Neuron (in vitro differentiated cells): Measurements from ENCODE around the gene DCD.
"Not testable (repeated sequence)": the region's sequence is repeated elsewhere in the genome, so short reads cannot be mapped to it uniquely, and the experiment has no call there.

Experiments
- H2AFZ ChIP-seq: one replicate; pipeline ENCODE4 v1.6.1; 2013; ENCODE audit warnings: low read depth, mild to moderate bottlenecking, inconsistent platforms, low read length, moderate library complexity
- H3K27me3 ChIP-seq: one replicate; pipeline ENCODE4 v1.6.1; 2013; ENCODE audit warnings: low read length; ENCODE audit not compliant: insufficient read depth
- H3K36me3 ChIP-seq: one replicate; pipeline ENCODE4 v1.6.1; 2013; ENCODE audit warnings: low read length; ENCODE audit not compliant: insufficient read depth
- H3K4me1 ChIP-seq: one replicate; pipeline ENCODE4 v1.6.1; 2013; ENCODE audit warnings: low read length; ENCODE audit not compliant: insufficient read depth
- H3K4me3 ChIP-seq: 2 replicates; pipeline ENCODE4 v1.5.1; 2013; ENCODE audit warnings: mild to moderate bottlenecking, low read length, moderate library complexity
- H3K9me3 ChIP-seq: one replicate; pipeline ENCODE4 v1.6.1; 2013; ENCODE audit warnings: low read length

DCD gene

GRCh38 chr12:54641089-54641488 is 7.1 kb downstream of the DCD start:
- Histone ChIP-seq H3K9me3 (no peaks in the 10 kb centered on the region), H3K4me1 (no peaks in the 10 kb centered on the region), H3K36me3 (no peaks in the 10 kb centered on the region), H3K27me3 (no peaks in the 10 kb centered on the region), H2AFZ (no peak overlapping the region), H3K4me3 (no peak overlapping the region)

DNA sequence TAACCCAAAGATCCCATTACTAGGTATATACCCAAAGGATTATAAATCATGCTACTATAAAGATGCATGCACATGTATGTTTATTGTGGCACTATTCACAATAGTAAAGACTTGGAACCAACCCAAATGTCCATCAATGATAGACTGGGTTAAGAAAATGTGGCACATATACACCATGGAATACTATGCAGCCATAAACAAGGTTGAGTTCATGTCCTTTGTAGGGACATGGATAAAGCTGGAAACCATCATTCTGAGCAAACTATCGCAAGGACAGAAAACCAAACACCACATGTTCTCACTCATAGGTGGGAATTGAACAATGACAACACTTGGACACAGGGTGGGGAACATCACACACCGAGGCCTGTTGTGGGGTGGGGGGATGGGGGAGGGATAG is 9.1 kb downstream of the DCD start:
- not testable (repeated sequence) for H2AFZ ChIP-seq, H3K9me3 ChIP-seq, H3K27me3 ChIP-seq, H3K4me1 ChIP-seq, H3K4me3 ChIP-seq, H3K36me3 ChIP-seq

DNA sequence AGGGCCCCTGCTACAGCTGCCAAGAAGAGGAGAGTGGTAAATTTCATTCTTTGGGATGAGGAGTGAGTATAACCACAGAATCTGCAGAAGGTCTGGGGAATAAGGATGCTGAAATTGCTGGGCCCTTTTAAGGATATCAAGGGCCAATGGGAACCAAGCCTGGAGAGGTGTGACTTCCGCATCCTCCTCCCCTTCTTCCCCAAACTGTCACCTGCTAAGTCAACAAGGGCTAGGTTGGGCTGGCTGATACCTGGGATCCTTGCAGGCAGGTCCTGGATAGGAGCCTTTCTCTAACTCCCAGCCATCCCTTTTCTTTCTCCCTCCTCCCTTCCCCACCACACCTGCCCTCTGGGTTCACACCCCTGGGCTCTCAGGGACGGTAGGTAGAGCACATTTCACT is 13.4 kb downstream of the DCD start, which contains the start of gene LACRT:
TSS of gene LACRT (minus strand) at position 101 of the 400 bp plus-strand sequence. CDS start at position 47, 54 bp downstream.
- Histone ChIP-seq H3K4me1 (no peaks in the 10 kb centered on the region), H3K4me3 (no peak within 1 kb of the TSS), H3K27me3 (no peaks in the 10 kb centered on the region), H2AFZ (no peak within 1 kb of the TSS), H3K36me3 (no peaks in the 10 kb centered on the region), H3K9me3 (no peaks in the 10 kb centered on the region)

- no peaks in the 10 kb centered on the region for H3K36me3 ChIP-seq
- no peaks in the 10 kb centered on the region for H3K27me3 ChIP-seq
- no peaks in the 10 kb centered on the region for H3K9me3 ChIP-seq
- no peak overlapping the region for H2AFZ ChIP-seq
- no peaks in the 10 kb centered on the region for H3K4me1 ChIP-seq
- H3K4me3 ChIP-seq = no peak overlapping the region
Measured at GRCh38 chr12:54631988-54632728, 16.0 kb downstream of the DCD start.

- H3K36me3 ChIP-seq = no peaks in the 10 kb centered on the region
- no peaks in the 10 kb centered on the region for H3K4me1 ChIP-seq
- no peaks in the 10 kb centered on the region for H3K9me3 ChIP-seq
- H2AFZ ChIP-seq = no peak overlapping the region
- H3K4me3 ChIP-seq = no peak overlapping the region
- no peaks in the 10 kb centered on the region for H3K27me3 ChIP-seq
Measured at GRCh38 chr12:54631551-54631950, 16.6 kb downstream of the DCD start.

- Histone ChIP-seq H3K4me3 (no peak overlapping the region), H3K9me3 (no peaks in the 10 kb centered on the region), H3K36me3 (no peaks in the 10 kb centered on the region), H2AFZ (no peak overlapping the region), H3K4me1 (no peaks in the 10 kb centered on the region), H3K27me3 (no peaks in the 10 kb centered on the region)
Measured at GRCh38 chr12:54629925-54630324, 18.2 kb downstream of the DCD start.

- Histone ChIP-seq H3K36me3 (no peaks in the 10 kb centered on the region), H2AFZ (no peak overlapping the region), H3K9me3 (no peaks in the 10 kb centered on the region), H3K4me3 (no peak overlapping the region), H3K4me1 (no peaks in the 10 kb centered on the region), H3K27me3 (no peaks in the 10 kb centered on the region)
Measured at GRCh38 chr12:54628186-54628846, 19.8 kb downstream of the DCD start.

GRCh38 chr12:54627304-54627703 is 20.9 kb downstream of the DCD start:
- Histone ChIP-seq H3K27me3 (no peaks in the 10 kb centered on the region), H3K36me3 (no peaks in the 10 kb centered on the region), H2AFZ (no peak overlapping the region), H3K4me1 (no peaks in the 10 kb centered on the region), H3K9me3 (no peaks in the 10 kb centered on the region), H3K4me3 (no peak overlapping the region)

- Histone ChIP-seq H3K4me1 (no peaks in the 10 kb centered on the region), H3K4me3 (no peak overlapping the region), H3K36me3 (no peaks in the 10 kb centered on the region), H2AFZ (no peak overlapping the region), H3K27me3 (no peaks in the 10 kb centered on the region), H3K9me3 (no peaks in the 10 kb centered on the region)
Measured at GRCh38 chr12:54625598-54625997, 22.6 kb downstream of the DCD start.

GRCh38 chr12:54624315-54625279 is 23.6 kb downstream of the DCD start:
- Histone ChIP-seq H3K36me3 (no peaks in the 10 kb centered on the region), H3K4me3 (no peak overlapping the region), H3K4me1 (no peaks in the 10 kb centered on the region), H3K27me3 (no peaks in the 10 kb centered on the region), H3K9me3 (no peaks in the 10 kb centered on the region), H2AFZ (no peak overlapping the region)

DNA sequence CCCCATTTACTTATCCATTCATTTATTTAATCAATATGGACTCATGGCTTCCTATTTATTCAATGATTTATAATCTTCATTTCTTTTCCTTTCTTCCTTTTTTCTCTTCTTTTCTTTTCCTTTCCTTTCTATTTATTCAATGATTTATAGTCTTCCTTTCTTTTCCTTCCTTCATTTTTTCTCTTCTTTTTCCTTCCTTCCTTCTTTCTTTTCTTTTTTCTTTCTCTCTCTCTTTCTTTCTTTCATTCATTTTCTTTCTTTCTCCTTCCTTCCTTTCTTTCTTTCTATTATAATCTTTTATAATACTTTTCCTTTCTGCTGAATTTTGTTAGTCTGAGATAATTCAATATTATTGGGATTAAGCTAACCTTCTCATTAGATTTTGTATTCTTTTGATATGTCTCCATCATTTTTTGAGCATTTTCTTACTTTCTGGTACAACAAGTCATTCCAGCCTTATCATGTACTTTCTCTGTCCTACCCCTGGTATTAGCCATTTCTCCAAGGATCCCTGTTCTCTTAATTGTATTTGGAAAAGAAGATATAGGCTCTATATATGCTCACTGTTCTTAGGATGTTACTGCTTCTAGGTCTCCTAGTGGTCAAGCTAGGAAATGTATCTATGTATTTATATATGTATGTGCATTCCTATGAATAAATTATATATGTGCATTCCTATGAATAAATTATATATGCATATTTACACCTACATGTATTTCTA is 25.5 kb downstream of the DCD start:
- no peaks in the 10 kb centered on the region for H3K27me3 ChIP-seq
- no peaks in the 10 kb centered on the region for H3K4me1 ChIP-seq
- no peak overlapping the region for H3K4me3 ChIP-seq

GRCh38 chr12:54616933-54617680 is 31.1 kb downstream of the DCD start:
- Histone ChIP-seq H3K9me3 (no peaks in the 10 kb centered on the region), H3K4me1 (no peaks in the 10 kb centered on the region), H2AFZ (no peak overlapping the region), H3K27me3 (no peaks in the 10 kb centered on the region), H3K36me3 (no peaks in the 10 kb centered on the region), H3K4me3 (no peak overlapping the region)

More for the DNA sequence above, 25.5 kb downstream of the DCD start:
- no peak overlapping the region for H2AFZ ChIP-seq
- no peaks in the 10 kb centered on the region for H3K36me3 ChIP-seq
- H3K9me3 ChIP-seq = no peaks in the 10 kb centered on the region
